GM12801 (cell line): ENCODE results near the gene STAT4.

Experiments used
- CTCF ChIP-seq: IDR thresholded peaks from one replicate; pipeline ENCODE4 v1.5.1; 2011; ENCODE audit warnings: control low read depth; ENCODE audit not compliant: insufficient read length; ENCODE audit errors: extremely low read depth

Gene STAT4

GRCh38 chr2:191180276-191180675 lies 29.5 kb upstream of the STAT4 start:
- no peak for TF ChIP-seq CTCF

GRCh38 chr2:191178806-191179514 lies 28.2 kb upstream of the STAT4 start:
- no peak for TF ChIP-seq CTCF

GRCh38 chr2:191177751-191178736 lies 27.2 kb upstream of the STAT4 start:
- no peak for TF ChIP-seq CTCF

- no peak for TF ChIP-seq CTCF
Measured at GRCh38 chr2:191176801-191177438, 26.1 kb upstream of the STAT4 start.

- TF ChIP-seq CTCF, result no peak
Measured at GRCh38 chr2:191176305-191176704, 25.5 kb upstream of the STAT4 start.

- TF ChIP-seq CTCF, result no peak
Measured at GRCh38 chr2:191174442-191174841, 23.6 kb upstream of the STAT4 start.

- TF ChIP-seq CTCF, result no peak
Measured at GRCh38 chr2:191173206-191173605, 22.4 kb upstream of the STAT4 start.
